Testis (tissue), 3 donors: ENCODE results near the gene CWC22. TPM values are rescaled to one million over a fixed set of nuclear protein-coding genes. Genes with fewer than 3 reads are reported as not detected.

Experiments used
- DNase-seq: peaks from one replicate; pipeline ENCODE4 v3.0.0-alpha.2; 2019
- H3K27ac ChIP-seq, 2 donors: fragments of 200-600 bp; sonication (generic); one replicate each; pipeline ENCODE4 v1.5.1; 2019
- H3K27me3 ChIP-seq: fragments of 200-600 bp; sonication (generic); one replicate; pipeline ENCODE4 v1.5.1; 2019
- H3K36me3 ChIP-seq: fragments of 200-600 bp; sonication (generic); one replicate; pipeline ENCODE4 v1.5.1; 2017; ENCODE audit warnings: low read depth; ENCODE audit errors: missing control alignments
- H3K4me1 ChIP-seq: fragments of 200-600 bp; sonication (generic); one replicate; pipeline ENCODE4 v1.5.1; 2019
- H3K4me3 ChIP-seq, 2 donors: fragments of 200-600 bp; sonication (generic); one replicate each; pipeline ENCODE4 v1.5.1; 2017 to 2019
- H3K9me3 ChIP-seq: fragments of 200-600 bp; sonication (generic); one replicate; pipeline ENCODE4 v1.5.1; 2017
- CTCF ChIP-seq, 3 experiments: fragments of 450-650 bp in 2 of 3; fragments of 200-600 bp in 1 of 3; sonication (generic) in 1 of 3; IDR thresholded peaks; one replicate each; pipeline ENCODE4 v1.5.1; 2016 to 2019; ENCODE audit warnings: antibody characterized with exemption in 3 of 3, mild to moderate bottlenecking in 2 of 3, moderate library complexity in 1 of 3
- POLR2A ChIP-seq: fragments of 450-650 bp; IDR thresholded peaks from one replicate; pipeline ENCODE4 v1.6.1; 2017; ENCODE audit warnings: antibody characterized with exemption, mild to moderate bottlenecking, moderate library complexity
- WGBS, 2 donors: methylation state at CpG; one replicate each; pipeline ENCODE4 v1.1.5; 2018; 5-methylcytosine and 5-hydroxymethylcytosine counted together
- intact Hi-C: fragments of 100-400 bp; cut with DNase I; formaldehyde crosslinking; loops from one replicate; pipeline ENCODE4 v1.15.1; 2023; ENCODE audit warnings: low total_unique reads
- polyA plus RNA-seq: library from polyadenylated mRNA; stranded (reverse); fragments of 350-450 nt; fragmentation: Illumina TruSeq; extraction: RNeasy Lipid Tissue Mini Kit (QIAGEN cat#74804); gene quantifications from one replicate; pipeline ENCODE4 v1.2.3, GENCODE V29; 2014; ENCODE audit warnings: low read depth, low replicate concordance; ENCODE audit not compliant: insufficient read depth
- total RNA-seq, 2 donors: library from RNA; depleted of rRNA; stranded (reverse); fragments of >200 nt; gene quantifications; one replicate each; pipeline ENCODE4 v1.2.3, GENCODE V29; 2016

Gene CWC22
- total and polyA plus RNA-seq, 3 donors from 2014 or later: 4.4 to 21.6 (median 20.1) TPM

- H3K4me3 ChIP-seq: no peak overlapping the region
- intact Hi-C loops: no loop called here
- WGBS, 2 donors: 72 to 74% methylated on average over 5 of the region's 5 CpGs
- no peak for TF ChIP-seq CTCF (IDR thresholded peaks at IDR 0.05)
- no peak for TF ChIP-seq POLR2A
- no peaks in the 10 kb centered on the region for H3K9me3 ChIP-seq
- DNase-seq: no peak
- H3K36me3 ChIP-seq: no peaks in the 10 kb centered on the region
- H3K4me1 ChIP-seq: peaks cover 7% of the 10 kb centered on the region
- H3K27me3 ChIP-seq: no peaks in the 10 kb centered on the region
- no peak overlapping the region for H3K27ac ChIP-seq
Measured at GRCh38 chr2:179990676-179991317, 16.3 kb downstream of the CWC22 start.

DNA sequence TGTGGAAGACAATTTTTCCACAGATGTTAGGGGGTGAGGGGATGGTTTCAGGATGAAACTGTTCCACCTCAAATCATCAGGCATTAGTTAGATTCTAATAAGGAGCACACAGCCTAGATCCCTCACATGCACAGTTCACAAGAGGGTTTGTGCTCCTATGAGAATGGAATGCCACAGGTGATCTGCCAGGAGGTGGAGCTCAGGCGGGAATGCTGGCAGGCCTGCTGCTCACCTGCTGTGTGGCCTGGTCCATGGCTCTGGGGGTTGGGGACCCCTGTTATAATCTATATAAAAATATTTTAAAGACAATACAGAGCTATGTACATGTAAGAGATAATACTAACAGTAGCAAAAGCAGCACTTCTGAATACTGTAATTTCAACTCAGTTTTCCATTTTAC, 19.2 kb downstream of the CWC22 start:
- Histone ChIP-seq H3K4me1 (no peaks in the 10 kb centered on the region), H3K4me3 (no peak overlapping the region), H3K27ac (no peak overlapping the region), H3K27me3 (no peaks in the 10 kb centered on the region), H3K36me3 (no peaks in the 10 kb centered on the region), H3K9me3 (no peaks in the 10 kb centered on the region)
- DNase-seq: no peak
- TF ChIP-seq POLR2A (no peak), CTCF (IDR thresholded peaks at IDR 0.05) (no peak)
- 79 to 94% methylated on average over 1 of the region's 1 CpG for WGBS, 2 donors
- intact Hi-C loops: no loop called here

DNA sequence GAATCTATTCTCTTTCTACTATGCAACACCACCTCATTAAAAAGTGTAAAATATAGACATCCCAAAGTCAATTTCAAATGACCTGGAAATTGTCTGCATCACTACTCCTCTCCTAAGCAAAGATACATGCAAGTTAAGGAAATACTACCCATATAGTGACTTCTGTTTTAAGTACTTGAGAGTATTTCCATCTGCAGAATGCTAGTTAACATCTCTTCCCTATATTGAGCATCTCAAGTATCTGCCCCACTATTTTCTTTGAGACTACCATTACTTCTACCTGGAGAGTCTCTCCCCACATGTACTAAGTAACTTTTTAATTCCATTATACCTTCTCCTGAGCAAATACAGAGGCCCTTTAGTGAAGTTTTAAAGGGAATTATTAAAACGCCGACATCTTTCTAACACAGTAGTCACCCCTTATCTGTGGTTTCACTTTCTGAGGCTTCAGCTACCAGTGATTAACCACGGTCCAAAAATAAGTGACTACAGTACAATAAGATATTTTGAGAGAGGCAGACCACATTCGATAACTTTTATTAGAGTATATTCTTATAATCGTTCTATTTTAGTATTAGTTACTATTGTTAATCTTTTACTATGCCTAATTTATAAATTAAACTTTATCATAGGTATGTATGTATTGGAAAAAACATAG, 21.8 kb downstream of the CWC22 start:
- 81 to 82% methylated on average over 5 of the region's 5 CpGs for WGBS, 2 donors
- intact Hi-C loops: no loop called here
- H3K4me3 ChIP-seq: no peak overlapping the region
- TF ChIP-seq POLR2A (no peak), CTCF (IDR thresholded peaks at IDR 0.05) (no peak)
- no peaks in the 10 kb centered on the region for H3K9me3 ChIP-seq
- DNase-seq: no peak
- no peaks in the 10 kb centered on the region for H3K36me3 ChIP-seq
- H3K4me1 ChIP-seq: no peaks in the 10 kb centered on the region
- no peak overlapping the region for H3K27ac ChIP-seq
- no peaks in the 10 kb centered on the region for H3K27me3 ChIP-seq

DNA sequence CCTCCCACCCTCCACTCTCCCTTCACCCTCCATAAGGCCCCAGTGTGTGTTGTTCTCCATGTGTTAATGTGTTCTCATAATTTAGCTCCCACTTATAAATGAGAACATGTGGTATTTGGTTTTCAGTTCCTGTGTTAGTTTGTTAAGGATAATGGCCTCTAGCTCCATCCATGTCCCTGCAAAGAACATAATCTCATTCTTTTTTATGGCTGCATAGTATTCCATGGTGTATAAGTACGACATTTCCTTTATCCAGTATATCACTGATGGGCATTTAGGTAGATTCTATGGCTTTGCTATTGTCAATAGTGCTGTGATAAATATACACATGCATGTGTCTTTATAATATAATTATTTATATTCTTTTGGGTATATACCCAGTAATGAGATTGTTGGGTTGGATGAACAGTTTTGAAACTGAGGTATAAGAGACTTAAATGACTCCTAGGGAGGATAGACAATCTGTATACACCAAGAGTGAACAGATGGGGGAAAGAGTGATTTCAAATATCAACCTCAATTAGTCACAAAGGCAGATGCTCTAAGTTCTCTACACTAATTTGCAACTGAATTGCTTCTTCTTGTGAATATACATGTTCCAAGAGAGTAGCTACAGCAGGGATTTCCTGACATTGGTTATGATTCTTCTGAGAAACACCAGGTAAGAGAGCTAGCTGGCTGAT, 23.7 kb downstream of the CWC22 start:
- H3K4me1 ChIP-seq: no peaks in the 10 kb centered on the region
- intact Hi-C loops: no loop called here
- H3K9me3 ChIP-seq: no peaks in the 10 kb centered on the region
- no peak overlapping the region for H3K4me3 ChIP-seq
- no peak for TF ChIP-seq CTCF (IDR thresholded peaks at IDR 0.05)
- TF ChIP-seq POLR2A: no peak
- no peak overlapping the region for H3K27ac ChIP-seq
- no peaks in the 10 kb centered on the region for H3K27me3 ChIP-seq
- 92 to 93% methylated on average over 1 of the region's 1 CpG for WGBS, 2 donors
- DNase-seq: no peak
- no peaks in the 10 kb centered on the region for H3K36me3 ChIP-seq
